CD4-positive, alpha-beta T cell (primary cell): ENCODE data around the gene GOLPH3L. TPM values are rescaled to one million over a fixed set of nuclear protein-coding genes. Genes with fewer than 3 reads are reported as not detected.
"Not testable (repeated sequence)": the region's sequence is repeated elsewhere in the genome, so short reads cannot be mapped to it uniquely, and the experiment has no call there.

Source experiments
- ATAC-seq: fragments of 200-7000 bp; cut with Tn5 transposase; one replicate; pipeline ENCODE4 v1.10.0; 2022; ENCODE audit warnings: mild to moderate bottlenecking; ENCODE audit not compliant: poor library complexity
- CTCF ChIA-PET: fragments of 350-600 bp; sonication (Branson Sonifier 250); formaldehyde crosslinking; loops from one replicate; lab custom pipeline; 2021; ENCODE audit warnings: antibody characterized with exemption, inconsistent platforms; lab: Charles Lee
- POLR2A ChIA-PET: fragments of 350-600 bp; sonication (Branson Sonifier 250); formaldehyde crosslinking; loops from one replicate; lab custom pipeline; 2021; ENCODE audit warnings: antibody characterized with exemption, inconsistent platforms; lab: Charles Lee
- DNase-seq, 14 experiments: peaks; one replicate each; pipeline ENCODE4 v3.0.0-alpha.2; 2013 to 2020; ENCODE audit warnings: mixed read lengths in 2 of 14
- H3K27ac ChIP-seq, 2 donors: one replicate each; pipeline versions ENCODE4 v1.5.1 to v1.7.0; 2013; ENCODE audit warnings: low read length in 2 of 2, low read depth in 1 of 2, mild to moderate bottlenecking in 1 of 2
- H3K27me3 ChIP-seq, 2 experiments: 1 replicate in 1 of 2; 2 replicates in 1 of 2; pipeline versions ENCODE4 v1.6.1 to v1.7.0; 2013; ENCODE audit warnings: low read length in 2 of 2, control low read depth in 1 of 2, mild to moderate bottlenecking in 1 of 2, moderate library complexity in 1 of 2; ENCODE audit not compliant: insufficient read depth in 2 of 2, control insufficient read depth in 1 of 2
- H3K36me3 ChIP-seq: one replicate; pipeline ENCODE4 v1.6.1; 2013; ENCODE audit warnings: low read length, control low read depth; ENCODE audit not compliant: insufficient read depth
- H3K4me1 ChIP-seq: one replicate; pipeline ENCODE4 v1.6.1; 2013; ENCODE audit warnings: low read length, control low read depth; ENCODE audit not compliant: insufficient read depth
- H3K4me3 ChIP-seq: one replicate; pipeline ENCODE4 v1.5.1; 2013; ENCODE audit warnings: mild to moderate bottlenecking, low read length, moderate library complexity
- H3K9me3 ChIP-seq, 2 experiments: 1 replicate in 1 of 2; 2 replicates in 1 of 2; pipeline versions ENCODE4 v1.6.1 to v1.7.0; 2013; ENCODE audit warnings: low read length in 2 of 2, mild to moderate bottlenecking in 2 of 2, control low read depth in 1 of 2, moderate library complexity in 1 of 2; ENCODE audit not compliant: control insufficient read depth in 1 of 2, insufficient read depth in 1 of 2
- H3K27ac Mint-ChIP-seq: one replicate; pipeline ENCODE4 v1.8.0; 2020; ENCODE audit warnings: mixed read lengths
- H3K27me3 Mint-ChIP-seq: one replicate; pipeline ENCODE4 v1.8.0; 2021; ENCODE audit warnings: mixed read lengths
- H3K36me3 Mint-ChIP-seq: one replicate; pipeline ENCODE4 v1.8.0; 2021; ENCODE audit warnings: low read depth, mixed read lengths
- H3K4me1 Mint-ChIP-seq: one replicate; pipeline ENCODE4 v1.8.0; 2021; ENCODE audit warnings: low read depth, mixed read lengths
- H3K4me3 Mint-ChIP-seq: one replicate; pipeline ENCODE4 v1.8.0; 2020; ENCODE audit warnings: mild to moderate bottlenecking, mixed read lengths
- H3K9me3 Mint-ChIP-seq: one replicate; pipeline ENCODE4 v1.8.0; 2020; ENCODE audit warnings: mixed read lengths
- CTCF ChIP-seq: fragments of 200-600 bp; IDR thresholded peaks from one replicate; pipeline ENCODE4 v1.8.0; 2022; ENCODE audit warnings: antibody characterized with exemption, mild to moderate bottlenecking
- intact Hi-C, 2 experiments: fragments of 100-400 bp; cut with DNase I in 1 of 2; cut with micrococcal nuclease in 1 of 2; formaldehyde crosslinking; loops; one replicate each; pipeline versions ENCODE4 v1.15.1 to v1.9.0; 2023 to 2025; cut with DNase I, micrococcal nuclease
- total RNA-seq, 174 experiments: library from RNA in 2 of 174; stranded (reverse) in 2 of 174; gene quantifications; one replicate each; pipeline ENCODE4 v1.2.3 and lab custom pipeline; 2021 to 2026

Gene GOLPH3L
- total RNA-seq, 2 experiments from 2014 or later, result 2.4 to 2.6 TPM

- H3K27me3 Mint-ChIP-seq, result no peaks in the 10 kb centered on the region
- no peak overlapping the region for H3K4me3 ChIP-seq
- no peak overlapping the region for H3K4me3 Mint-ChIP-seq
- H3K4me1 Mint-ChIP-seq, result peaks cover 7% of the 10 kb centered on the region
- intact Hi-C loops, result no loop called here
- ChIA-PET CTCF (no interaction called here), POLR2A (interaction anchor here (1.4 kb wide), 1 partner anchor 28 kb away, joined by 3 read pairs; no protein-coding TSS in a partner anchor)
- H3K9me3 ChIP-seq, result no peaks in the 10 kb centered on the region
- no peak overlapping the region for H3K27ac ChIP-seq
- no peak for TF ChIP-seq CTCF
- no peaks in the 10 kb centered on the region for H3K27me3 ChIP-seq
- peaks cover 20% of the 10 kb centered on the region for H3K36me3 Mint-ChIP-seq
- DNase-seq (no peak), ATAC-seq (no peak)
- no peaks in the 10 kb centered on the region for H3K4me1 ChIP-seq
- H3K36me3 ChIP-seq, result peaks cover 20% of the 10 kb centered on the region
- no peak overlapping the region for H3K27ac Mint-ChIP-seq
- no peaks in the 10 kb centered on the region for H3K9me3 Mint-ChIP-seq
Measured at GRCh38 chr1:150604226-150604588, 92.7 kb downstream of the GOLPH3L start.

- TF ChIP-seq CTCF, result no peak
- Mint-ChIP-seq H3K27ac (no peak overlapping the region), H3K4me3 (no peak overlapping the region), H3K36me3 (peaks cover 20% of the 10 kb centered on the region), H3K9me3 (no peaks in the 10 kb centered on the region), H3K4me1 (peaks cover 7% of the 10 kb centered on the region), H3K27me3 (no peaks in the 10 kb centered on the region)
- no peak overlapping the region for H3K4me3 ChIP-seq
- no peaks in the 10 kb centered on the region for H3K27me3 ChIP-seq
- H3K27ac ChIP-seq, result no peak overlapping the region
- ChIA-PET POLR2A (interaction anchor here (0.9 to 1.4 kb wide), 3 partner anchors 25 to 43 kb away, joined by 3 to 4 read pairs (median 3); partner anchors contain the start of gene MCL1), CTCF (interaction anchor here (1.0 to 2.8 kb wide), 2 partner anchors 14 to 18 kb away, joined by 4 to 7 read pairs; no protein-coding TSS in a partner anchor)
- no peaks in the 10 kb centered on the region for H3K4me1 ChIP-seq
- ATAC-seq (no peak), DNase-seq (no peak)
- H3K36me3 ChIP-seq, result peaks cover 20% of the 10 kb centered on the region
- intact Hi-C loops, result no loop called here
- no peaks in the 10 kb centered on the region for H3K9me3 ChIP-seq
Measured at GRCh38 chr1:150603711-150604110, 93.2 kb downstream of the GOLPH3L start.

GRCh38 chr1:150602372-150602771 lies 94.6 kb downstream of the GOLPH3L start:
- H3K9me3 Mint-ChIP-seq, H3K4me3 ChIP-seq, POLR2A ChIA-PET, H3K4me1 Mint-ChIP-seq, intact Hi-C loops, H3K27me3 ChIP-seq, H3K27me3 Mint-ChIP-seq, H3K27ac Mint-ChIP-seq, H3K27ac ChIP-seq, H3K4me3 Mint-ChIP-seq, ATAC-seq, H3K4me1 ChIP-seq, H3K9me3 ChIP-seq, DNase-seq: not testable (repeated sequence)
- H3K36me3 Mint-ChIP-seq, result peaks cover 25% of the 10 kb centered on the region
- CTCF ChIA-PET, result interaction anchor here (0.6 to 2.8 kb wide), 3 partner anchors 19 to 56 kb away, joined by 3 to 7 read pairs (median 4); no protein-coding TSS in a partner anchor
- H3K36me3 ChIP-seq, result peaks cover 20% of the 10 kb centered on the region

- Histone ChIP-seq H3K36me3 (peaks cover 18% of the 10 kb centered on the region), H3K27ac (no peak overlapping the region), H3K4me3 (no peak overlapping the region), H3K9me3 (no peaks in the 10 kb centered on the region), H3K27me3 (no peaks in the 10 kb centered on the region), H3K4me1 (peaks cover 4% of the 10 kb centered on the region)
- Mint-ChIP-seq H3K4me3 (no peak overlapping the region), H3K27me3 (no peaks in the 10 kb centered on the region), H3K27ac (no peak overlapping the region), H3K9me3 (no peaks in the 10 kb centered on the region), H3K36me3 (peaks cover 25% of the 10 kb centered on the region), H3K4me1 (peaks cover 10% of the 10 kb centered on the region)
- ATAC-seq (no peak), DNase-seq (no peak)
- TF ChIP-seq CTCF, result no peak
- CTCF ChIA-PET, result interaction anchor here (0.6 to 2.8 kb wide), 2 partner anchors 20 to 55 kb away, joined by 3 to 7 read pairs; no protein-coding TSS in a partner anchor
- POLR2A ChIA-PET, result no interaction called here
- intact Hi-C loops, result no loop called here
Measured at GRCh38 chr1:150601540-150601939, 95.4 kb downstream of the GOLPH3L start.

- H3K36me3 ChIP-seq, result peaks cover 13% of the 10 kb centered on the region
- H3K4me1 Mint-ChIP-seq, H3K27me3 ChIP-seq, DNase-seq, intact Hi-C loops, H3K27ac Mint-ChIP-seq, H3K9me3 Mint-ChIP-seq, H3K4me1 ChIP-seq, H3K27ac ChIP-seq, H3K4me3 ChIP-seq, H3K27me3 Mint-ChIP-seq, CTCF ChIA-PET, H3K4me3 Mint-ChIP-seq, H3K9me3 ChIP-seq, ATAC-seq: not testable (repeated sequence)
- peaks cover 18% of the 10 kb centered on the region for H3K36me3 Mint-ChIP-seq
- POLR2A ChIA-PET, result interaction anchor here (0.7 to 1.0 kb wide), 2 partner anchors 36 to 65 kb away, joined by 3 to 5 read pairs; no protein-coding TSS in a partner anchor
Measured at GRCh38 chr1:150598346-150598745, 98.6 kb downstream of the GOLPH3L start.
